Mammary epithelial cell (primary cell): ENCODE results near the gene DENND1A.

ENCODE experiments used
- EZH2 ChIP-seq: IDR thresholded peaks from 2 replicates; pipeline ENCODE4 v1.6.1; 2012; ENCODE audit warnings: low read length, inconsistent platforms, borderline replicate concordance
- TF ChIP-seq, protein P1 (sequence below), 2 donors: IDR thresholded peaks in 1 of 2; conservative IDR thresholded peaks in 1 of 2; 2 replicates each; pipeline ENCODE4 v1.5.1; 2011 to 2012; ENCODE audit warnings: inconsistent platforms in 2 of 2, low read length in 2 of 2, mild to moderate bottlenecking in 2 of 2, control low read depth in 1 of 2, low read depth in 1 of 2; ENCODE audit not compliant: insufficient read depth in 1 of 2; ENCODE audit errors: extremely low read depth in 1 of 2

DNA sequence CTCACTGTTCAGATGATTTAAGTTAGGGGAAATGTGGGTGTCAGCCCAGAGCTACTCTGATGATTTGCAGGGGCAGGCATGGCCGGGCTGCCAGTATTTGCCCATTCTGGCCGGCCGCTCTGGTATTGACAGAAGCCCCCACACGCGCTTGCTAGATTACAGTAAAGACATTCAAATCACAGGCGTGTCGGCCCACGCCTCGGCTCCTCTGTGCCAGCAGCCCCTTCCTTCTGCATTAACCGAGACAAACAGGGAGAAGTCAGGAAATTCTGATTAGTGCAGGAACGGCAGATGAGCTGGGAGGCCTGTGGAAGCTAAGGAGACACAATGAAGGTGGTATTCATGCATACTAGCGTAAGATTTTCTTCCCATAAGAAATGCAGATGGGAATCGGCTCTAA is 460.6 kb downstream of the DENND1A start:
- TF ChIP-seq, protein P1, sequence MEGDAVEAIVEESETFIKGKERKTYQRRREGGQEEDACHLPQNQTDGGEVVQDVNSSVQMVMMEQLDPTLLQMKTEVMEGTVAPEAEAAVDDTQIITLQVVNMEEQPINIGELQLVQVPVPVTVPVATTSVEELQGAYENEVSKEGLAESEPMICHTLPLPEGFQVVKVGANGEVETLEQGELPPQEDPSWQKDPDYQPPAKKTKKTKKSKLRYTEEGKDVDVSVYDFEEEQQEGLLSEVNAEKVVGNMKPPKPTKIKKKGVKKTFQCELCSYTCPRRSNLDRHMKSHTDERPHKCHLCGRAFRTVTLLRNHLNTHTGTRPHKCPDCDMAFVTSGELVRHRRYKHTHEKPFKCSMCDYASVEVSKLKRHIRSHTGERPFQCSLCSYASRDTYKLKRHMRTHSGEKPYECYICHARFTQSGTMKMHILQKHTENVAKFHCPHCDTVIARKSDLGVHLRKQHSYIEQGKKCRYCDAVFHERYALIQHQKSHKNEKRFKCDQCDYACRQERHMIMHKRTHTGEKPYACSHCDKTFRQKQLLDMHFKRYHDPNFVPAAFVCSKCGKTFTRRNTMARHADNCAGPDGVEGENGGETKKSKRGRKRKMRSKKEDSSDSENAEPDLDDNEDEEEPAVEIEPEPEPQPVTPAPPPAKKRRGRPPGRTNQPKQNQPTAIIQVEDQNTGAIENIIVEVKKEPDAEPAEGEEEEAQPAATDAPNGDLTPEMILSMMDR (conservative IDR thresholded peaks at IDR 0.05 in 1 of 2, IDR thresholded peaks at IDR 0.05 in 1 of 2; ENCODE audit: extremely low read depth in 1 of 2, insufficient read depth in 1 of 2, low read depth in 1 of 2, low read length in 2 of 2): no peak
- TF ChIP-seq EZH2: no peak
